Cardiac muscle cell (in vitro differentiated cells and primary cell): ENCODE measurements around the gene IFT74. TPM values are rescaled to one million over a fixed set of nuclear protein-coding genes. Genes with fewer than 3 reads are reported as not detected.

Source experiments
- DNase-seq, 2 donors: peaks; one replicate each; pipeline versions ENCODE4 v3.0.0 to v3.0.0-alpha.2; 2010 to 2017; ENCODE audit warnings: low read depth in 1 of 2, low spot score in 1 of 2
- H3K27ac ChIP-seq: fragments of 200-600 bp; sonication (generic); 2 replicates; pipeline ENCODE4 v1.5.1; 2016
- H3K27me3 ChIP-seq: fragments of 200-600 bp; sonication (generic); 2 replicates; pipeline ENCODE4 v1.6.0; 2016; ENCODE audit warnings: control low read depth
- H3K36me3 ChIP-seq: fragments of 200-600 bp; sonication (generic); 2 replicates; pipeline ENCODE4 v1.5.1; 2016; ENCODE audit warnings: control low read depth
- H3K4me1 ChIP-seq: fragments of 200-600 bp; sonication (generic); 2 replicates; pipeline ENCODE4 v1.8.1; 2017; ENCODE audit warnings: low read depth, mild to moderate bottlenecking, mixed run types
- H3K4me3 ChIP-seq: fragments of 200-600 bp; sonication (generic); 2 replicates; pipeline ENCODE4 v1.5.1; 2016; ENCODE audit warnings: mild to moderate bottlenecking
- H3K9me3 ChIP-seq: fragments of 200-600 bp; sonication (generic); 2 replicates; pipeline ENCODE4 v1.5.1; 2017; ENCODE audit warnings: low read depth, mild to moderate bottlenecking, control low read depth
- polyA plus RNA-seq: library from polyadenylated mRNA; unstranded; fragments of >200 nt; fragmentation: Nextera tagmentation; extraction: Ambion mirVana; gene quantifications from 2 replicates; pipeline ENCODE4 v1.2.1, GENCODE V29; 2016
- total RNA-seq: library from RNA; depleted of rRNA; stranded (reverse); fragments of >200 nt; gene quantifications from 2 replicates; pipeline ENCODE4 v1.2.3, GENCODE V29; 2016
- TF ChIP-seq, protein P1 (sequence below): IDR thresholded peaks from 2 replicates; pipeline ENCODE4 v1.5.1; 2012; ENCODE audit warnings: low read depth, mild to moderate bottlenecking, low read length

IFT74 gene
- total and polyA plus RNA-seq, 2 experiments from 2014 or later = 20.6 to 25.2 TPM

DNA sequence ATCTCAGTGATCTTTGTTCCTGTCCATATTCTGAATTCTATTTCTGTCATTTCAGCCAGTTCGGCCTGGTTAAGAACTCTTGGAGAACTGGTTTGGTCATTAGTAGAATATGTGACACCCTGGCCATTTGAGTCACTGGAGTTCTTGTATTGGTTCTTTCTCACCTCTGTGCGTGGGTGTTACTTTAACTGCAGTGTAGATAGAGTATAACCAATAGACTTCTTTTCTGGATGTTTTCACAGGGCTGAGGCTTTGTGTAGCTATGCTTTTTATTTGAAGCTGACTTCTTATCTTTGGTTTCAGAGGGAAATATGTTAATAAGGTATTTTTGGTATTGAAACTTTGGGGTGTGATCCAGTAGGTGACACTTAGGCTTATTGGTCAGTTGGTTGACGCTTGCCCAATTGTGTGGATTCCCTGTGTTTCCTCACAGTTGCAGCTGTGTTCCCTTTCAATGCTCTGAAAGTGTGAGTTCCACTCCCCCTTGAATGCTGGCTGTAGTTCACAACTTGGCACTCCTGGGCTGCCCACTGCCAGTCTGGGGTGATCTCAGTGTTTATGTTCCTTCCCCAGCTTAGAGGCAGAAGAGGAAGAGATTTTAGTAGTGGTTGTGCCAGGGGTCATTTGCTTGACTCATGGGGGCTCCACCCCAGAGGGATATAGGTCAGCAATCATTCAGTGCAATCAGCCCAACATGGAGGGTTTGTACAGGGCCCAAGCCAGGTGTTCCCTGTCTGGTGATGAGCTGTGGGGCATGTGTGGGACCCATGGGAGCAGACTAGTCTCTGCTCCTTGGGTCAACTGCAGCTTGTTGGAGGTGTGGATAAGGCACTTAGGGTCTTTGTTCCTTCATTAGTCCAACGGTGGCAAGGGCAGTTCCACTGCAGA lies 117.9 kb downstream of the IFT74 start:
- TF ChIP-seq, protein P1, sequence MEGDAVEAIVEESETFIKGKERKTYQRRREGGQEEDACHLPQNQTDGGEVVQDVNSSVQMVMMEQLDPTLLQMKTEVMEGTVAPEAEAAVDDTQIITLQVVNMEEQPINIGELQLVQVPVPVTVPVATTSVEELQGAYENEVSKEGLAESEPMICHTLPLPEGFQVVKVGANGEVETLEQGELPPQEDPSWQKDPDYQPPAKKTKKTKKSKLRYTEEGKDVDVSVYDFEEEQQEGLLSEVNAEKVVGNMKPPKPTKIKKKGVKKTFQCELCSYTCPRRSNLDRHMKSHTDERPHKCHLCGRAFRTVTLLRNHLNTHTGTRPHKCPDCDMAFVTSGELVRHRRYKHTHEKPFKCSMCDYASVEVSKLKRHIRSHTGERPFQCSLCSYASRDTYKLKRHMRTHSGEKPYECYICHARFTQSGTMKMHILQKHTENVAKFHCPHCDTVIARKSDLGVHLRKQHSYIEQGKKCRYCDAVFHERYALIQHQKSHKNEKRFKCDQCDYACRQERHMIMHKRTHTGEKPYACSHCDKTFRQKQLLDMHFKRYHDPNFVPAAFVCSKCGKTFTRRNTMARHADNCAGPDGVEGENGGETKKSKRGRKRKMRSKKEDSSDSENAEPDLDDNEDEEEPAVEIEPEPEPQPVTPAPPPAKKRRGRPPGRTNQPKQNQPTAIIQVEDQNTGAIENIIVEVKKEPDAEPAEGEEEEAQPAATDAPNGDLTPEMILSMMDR = no peak

GRCh38 chr9:27078685-27079084 lies 122.5 kb downstream of the IFT74 start:
- Histone ChIP-seq H3K27me3 (no peaks in the 10 kb centered on the region), H3K27ac (no peak overlapping the region), H3K9me3 (no peaks in the 10 kb centered on the region), H3K4me3 (no peak overlapping the region), H3K4me1 (no peaks in the 10 kb centered on the region), H3K36me3 (no peaks in the 10 kb centered on the region)
- no peak for DNase-seq
- TF ChIP-seq, protein P1 = no peak

More for the DNA sequence above, 117.9 kb downstream of the IFT74 start:
- H3K27ac ChIP-seq = no peak overlapping the region
- H3K36me3 ChIP-seq = no peaks in the 10 kb centered on the region
- no peaks in the 10 kb centered on the region for H3K9me3 ChIP-seq
- H3K4me1 ChIP-seq = no peaks in the 10 kb centered on the region
- no peak overlapping the region for H3K4me3 ChIP-seq
- peak in 1 of 2 donors; percentile 16 for DNase-seq
- no peaks in the 10 kb centered on the region for H3K27me3 ChIP-seq

DNA sequence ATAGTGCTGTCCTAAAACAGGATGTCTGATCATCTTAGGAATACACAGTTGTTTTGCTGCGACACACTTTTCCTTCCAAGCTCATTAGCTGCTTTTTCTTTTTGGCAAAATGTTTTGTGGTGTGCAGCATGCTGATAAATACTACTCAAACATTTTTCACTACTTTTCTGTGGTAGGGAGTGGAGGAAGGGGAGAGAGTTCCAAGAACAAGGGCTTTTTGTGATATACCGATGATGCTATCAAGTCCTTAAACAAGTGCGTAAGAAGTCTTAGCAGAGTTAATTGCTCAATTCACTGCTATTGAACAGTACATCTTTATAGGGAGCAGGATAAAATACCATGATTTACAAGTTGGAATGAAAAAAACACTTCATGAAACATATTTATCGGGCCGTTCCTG lies 129.2 kb downstream of the IFT74 start:
- no peak overlapping the region for H3K4me3 ChIP-seq
- H3K27me3 ChIP-seq = no peaks in the 10 kb centered on the region
- H3K4me1 ChIP-seq = no peaks in the 10 kb centered on the region
- H3K27ac ChIP-seq = no peak overlapping the region
- no peaks in the 10 kb centered on the region for H3K36me3 ChIP-seq
- no peaks in the 10 kb centered on the region for H3K9me3 ChIP-seq
- peak in 1 of 2 donors; percentile 76 for DNase-seq
- TF ChIP-seq, protein P1 = no peak

GRCh38 chr9:27086818-27087680 lies 130.8 kb downstream of the IFT74 start:
- H3K27ac ChIP-seq = no peak overlapping the region
- no peaks in the 10 kb centered on the region for H3K27me3 ChIP-seq
- H3K9me3 ChIP-seq = no peaks in the 10 kb centered on the region
- no peaks in the 10 kb centered on the region for H3K36me3 ChIP-seq
- DNase-seq = peak in 1 of 2 donors; percentile 67
- H3K4me1 ChIP-seq = no peaks in the 10 kb centered on the region
- TF ChIP-seq, protein P1 = no peak
- H3K4me3 ChIP-seq = no peak overlapping the region

GRCh38 chr9:27088981-27089380 lies 132.8 kb downstream of the IFT74 start:
- no peaks in the 10 kb centered on the region for H3K36me3 ChIP-seq
- H3K4me3 ChIP-seq = no peak overlapping the region
- H3K27me3 ChIP-seq = no peaks in the 10 kb centered on the region
- peak in 1 of 2 donors; percentile 69 for DNase-seq
- TF ChIP-seq, protein P1 = no peak
- H3K27ac ChIP-seq = no peak overlapping the region
- no peaks in the 10 kb centered on the region for H3K4me1 ChIP-seq
- no peaks in the 10 kb centered on the region for H3K9me3 ChIP-seq
